HG02759 (cell line): ENCODE measurements around the gene CXCL3.

ENCODE experiments used
- ATAC-seq: cut with Tn5 transposase; IDR thresholded peaks from one replicate; pipeline ENCODE4 v1.9.1; 2021; ENCODE audit warnings: mild to moderate bottlenecking, moderate library complexity; ENCODE audit not compliant: unreplicated experiment

Gene CXCL3

GRCh38 chr4:74056114-74056857, 17.8 kb upstream of the CXCL3 start:
- ATAC-seq = no peak

GRCh38 chr4:74055498-74055897, 17.0 kb upstream of the CXCL3 start:
- ATAC-seq = no peak

DNA sequence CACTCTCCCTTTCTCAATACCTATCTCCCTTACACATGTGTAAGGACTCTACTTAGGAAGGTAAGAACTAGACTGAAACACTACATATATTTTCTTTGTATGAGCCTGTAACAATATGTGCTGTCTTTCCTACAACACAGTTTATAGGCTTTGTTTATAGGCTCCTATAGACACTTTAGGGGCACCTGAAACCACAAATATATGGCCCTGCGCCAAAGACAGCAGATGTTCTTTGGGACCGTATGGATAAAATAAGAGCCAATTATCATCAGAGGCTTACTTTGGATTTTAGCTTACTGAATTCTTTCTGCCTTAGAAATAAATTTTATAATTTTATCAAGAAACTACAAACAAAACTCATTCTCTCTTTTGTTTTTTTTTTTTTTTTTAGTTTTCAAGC, 16.6 kb upstream of the CXCL3 start:
- ATAC-seq = no peak

DNA sequence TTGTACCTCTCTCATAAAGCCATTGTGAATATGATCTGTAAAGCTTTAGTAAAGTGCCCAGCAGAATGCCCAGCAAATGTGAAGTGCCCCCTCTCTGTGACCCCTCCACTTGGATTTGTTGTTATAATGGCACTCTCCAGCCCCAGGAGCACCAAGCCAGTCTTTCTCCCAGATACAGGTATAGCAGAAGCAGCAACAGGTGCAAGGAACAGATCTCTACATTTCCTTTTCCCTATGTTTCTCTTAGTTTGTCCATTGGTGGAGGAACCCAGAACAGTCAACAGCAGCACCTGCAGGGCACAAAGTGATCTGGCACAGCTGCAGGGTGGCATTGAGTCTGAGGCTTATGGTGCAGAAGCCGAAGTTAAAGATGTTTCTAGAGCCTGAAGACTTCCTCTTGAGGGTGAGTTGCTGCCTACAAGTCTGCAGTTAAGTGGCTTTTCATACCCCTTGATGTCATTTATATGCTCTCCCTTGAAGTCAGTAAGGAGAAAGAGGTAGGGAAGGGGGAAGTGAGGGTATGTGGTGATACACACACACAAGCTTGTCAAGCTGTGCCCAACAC, 16.1 kb upstream of the CXCL3 start:
- ATAC-seq = no peak

DNA sequence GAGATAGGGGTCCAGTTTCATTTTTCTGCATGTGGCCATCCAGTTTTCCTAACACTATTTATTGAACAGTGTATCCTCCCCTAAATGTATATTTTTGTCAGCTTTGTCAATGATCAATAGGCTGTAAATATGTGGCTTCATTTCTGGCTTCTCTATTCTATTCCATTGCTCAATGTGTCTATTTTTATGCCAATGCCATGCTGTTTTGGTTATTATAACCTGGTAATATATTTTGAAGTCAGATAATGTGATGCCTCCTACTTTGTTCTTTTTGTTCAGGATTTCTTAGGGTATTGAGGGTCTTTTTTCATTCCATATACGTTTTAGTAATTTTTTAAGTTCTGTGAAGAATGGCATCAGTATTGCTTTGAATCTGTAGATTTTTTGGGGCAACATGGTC, 8.7 kb upstream of the CXCL3 start:
- no peak for ATAC-seq

DNA sequence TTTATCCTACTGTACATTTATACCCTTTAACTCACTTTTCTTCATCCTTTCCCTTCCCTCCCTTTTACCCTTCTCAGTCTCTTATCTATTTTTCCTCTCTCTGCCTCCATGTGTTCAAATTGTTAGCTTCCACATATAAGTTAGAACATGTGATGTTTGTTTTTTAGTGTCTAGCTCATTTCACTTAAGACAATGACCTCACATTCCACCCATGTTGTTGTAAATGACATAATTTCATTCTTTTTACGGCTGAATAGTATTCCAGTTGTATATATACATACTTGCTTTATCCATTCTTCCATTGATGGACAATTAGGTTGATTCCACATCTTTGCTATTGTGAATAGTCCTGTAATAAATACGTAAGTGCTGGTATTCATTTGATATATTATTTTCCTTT, 7.3 kb upstream of the CXCL3 start:
- ATAC-seq = no peak

GRCh38 chr4:74045247-74045646, 6.8 kb upstream of the CXCL3 start:
- ATAC-seq = no peak

DNA sequence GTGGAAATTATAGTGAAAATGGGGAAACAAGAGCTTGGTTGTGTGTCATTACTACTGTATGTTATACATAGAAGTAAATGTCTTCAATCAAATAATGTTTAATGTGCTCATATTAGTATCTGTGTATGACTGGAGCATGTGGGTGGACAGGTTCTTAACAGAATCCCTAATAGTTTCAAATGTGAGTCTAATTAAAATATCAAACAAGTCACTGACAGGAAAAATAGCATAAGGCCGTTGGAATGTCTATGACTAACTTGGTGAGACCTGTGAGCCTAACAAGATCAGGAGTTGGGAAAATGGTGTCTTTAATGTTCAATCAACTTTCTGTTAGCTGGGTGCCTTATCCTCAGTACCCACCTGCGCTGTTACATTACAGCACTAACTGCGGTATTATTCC, 6.2 kb upstream of the CXCL3 start:
- no peak for ATAC-seq

DNA sequence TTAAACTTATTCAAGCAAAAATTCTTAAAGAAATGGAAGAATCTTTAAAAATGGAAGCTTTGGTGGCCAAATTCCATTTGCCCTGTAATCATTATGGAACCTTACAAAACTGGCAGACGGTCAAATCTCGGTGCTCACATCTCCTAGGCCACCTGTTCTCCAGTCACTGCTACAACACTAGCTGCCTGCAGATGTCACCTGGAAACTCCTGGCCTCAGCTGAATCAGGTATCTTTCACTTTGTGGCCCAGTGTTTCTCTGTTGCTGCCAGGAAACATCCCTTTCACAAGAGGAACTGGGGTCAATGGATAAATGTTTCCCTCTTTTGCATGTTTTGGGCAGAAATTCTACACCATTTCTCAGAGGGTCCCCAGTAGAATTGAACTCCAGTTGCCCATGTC, 4.2 kb upstream of the CXCL3 start:
- ATAC-seq = no peak

DNA sequence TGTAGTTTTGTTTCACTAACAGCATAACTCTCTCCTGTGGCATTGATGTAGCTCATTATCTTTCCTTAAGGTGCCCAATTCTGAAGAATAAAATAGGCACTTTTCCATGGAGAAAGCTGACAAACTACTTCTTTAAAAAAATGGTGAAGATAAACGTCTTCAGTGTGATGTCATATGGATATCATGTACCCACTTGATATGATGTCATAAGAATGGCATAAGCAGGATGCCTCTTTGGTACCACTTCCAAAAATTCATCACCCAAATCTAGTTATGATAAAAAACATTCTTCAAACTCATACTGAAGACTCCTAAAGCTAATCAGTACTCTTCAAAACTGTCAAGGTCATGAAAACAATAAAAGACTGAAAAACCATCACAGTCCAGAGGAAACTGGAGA, 2.9 kb upstream of the CXCL3 start:
- ATAC-seq = no peak

- ATAC-seq = no peak
Observed at GRCh38 chr4:74039315-74039763, 850 bp upstream of the CXCL3 start.

DNA sequence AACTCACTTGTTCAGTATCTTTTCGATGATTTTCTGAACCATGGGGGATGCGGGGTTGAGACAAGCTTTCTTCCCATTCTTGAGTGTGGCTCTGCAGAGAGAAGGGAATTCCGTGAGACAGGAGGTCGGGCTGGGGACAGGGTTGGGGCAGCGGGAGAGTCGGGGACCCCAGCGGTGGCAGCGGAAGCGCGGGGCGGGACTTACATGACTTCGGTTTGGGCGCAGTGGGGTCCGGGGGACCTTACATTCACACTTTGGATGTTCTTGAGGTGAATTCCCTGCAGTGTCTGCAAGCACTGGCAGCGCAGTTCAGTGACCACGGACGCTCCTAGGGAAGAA, 434 bp downstream of the CXCL3 start:
- ATAC-seq = no peak

- no peak for ATAC-seq
Observed at GRCh38 chr4:74037076-74037955, 1.2 kb downstream of the CXCL3 start.

GRCh38 chr4:74033739-74034138, 4.8 kb downstream of the CXCL3 start:
- ATAC-seq = no peak

DNA sequence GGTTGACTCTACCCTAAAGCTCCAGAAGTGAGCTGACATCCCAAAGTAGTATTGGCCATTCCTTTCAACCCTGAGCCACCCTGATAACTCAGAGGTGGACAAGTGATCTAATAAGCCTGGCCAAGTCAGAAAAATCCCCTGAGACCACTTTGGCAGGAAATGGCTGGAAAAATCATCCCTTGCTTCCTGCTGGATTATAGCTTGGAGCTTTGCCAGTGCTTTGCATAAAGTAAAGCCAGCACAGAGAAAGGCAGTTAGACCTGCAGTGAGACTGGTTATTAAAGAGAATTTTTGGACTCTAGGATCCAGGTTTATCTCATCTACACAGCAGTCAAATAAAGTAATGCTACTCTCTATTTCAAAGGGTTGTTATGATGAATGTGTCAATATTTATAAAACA, 6.4 kb downstream of the CXCL3 start:
- no peak for ATAC-seq

- no peak for ATAC-seq
Observed at GRCh38 chr4:74031576-74031975, 6.9 kb downstream of the CXCL3 start.

- ATAC-seq = no peak
Observed at GRCh38 chr4:74030285-74030684, 8.2 kb downstream of the CXCL3 start.

- no peak for ATAC-seq
Observed at GRCh38 chr4:74028504-74028903, 10.0 kb downstream of the CXCL3 start.

GRCh38 chr4:74023709-74024108, 14.8 kb downstream of the CXCL3 start:
- no peak for ATAC-seq

- no peak for ATAC-seq
Observed at GRCh38 chr4:74021601-74022000, 16.9 kb downstream of the CXCL3 start.

GRCh38 chr4:74018771-74019170, 19.7 kb downstream of the CXCL3 start:
- ATAC-seq = no peak

DNA sequence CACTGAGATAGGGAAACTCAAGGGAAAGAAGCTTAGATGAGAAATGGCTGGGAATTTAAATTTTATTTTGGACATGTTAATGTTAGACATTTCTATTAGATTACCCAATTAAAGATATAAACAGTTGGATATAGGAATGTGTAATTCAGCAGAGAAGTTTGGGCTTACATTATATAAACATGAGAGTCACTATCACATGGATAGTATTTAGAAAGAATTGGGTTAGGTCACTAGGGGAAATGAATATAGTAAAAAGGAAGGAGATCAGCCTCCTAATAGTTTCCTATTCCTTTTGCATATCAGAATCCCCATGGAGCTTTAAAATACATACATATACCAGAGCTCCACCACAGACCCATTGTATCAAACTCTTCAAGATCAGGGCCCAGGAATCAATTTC, 20.4 kb downstream of the CXCL3 start:
- ATAC-seq = no peak
